Fibroblast of villous mesenchyme (primary cell): ENCODE data around the gene SPATA21. TPM values are rescaled to one million over a fixed set of nuclear protein-coding genes. Genes with fewer than 3 reads are reported as not detected.
A peak's percentile ranks its signal among the peaks of the same experiment; 100 is the strongest.

Experiments used
- DNase-seq: peaks from one replicate; pipeline ENCODE4 v3.0.0-alpha.2; 2010; ENCODE audit warnings: low read depth
- H3K4me3 ChIP-seq: 2 replicates; pipeline ENCODE4 v1.5.1; 2011; ENCODE audit warnings: low read depth, mild to moderate bottlenecking, low read length
- CTCF ChIP-seq: IDR thresholded peaks from 2 replicates; pipeline ENCODE4 v1.5.1; 2012; ENCODE audit warnings: low read depth, mild to moderate bottlenecking, low read length; ENCODE audit not compliant: insufficient read depth
- total RNA-seq: library from RNA; depleted of rRNA; stranded (reverse); fragments of >200 nt; gene quantifications from 2 replicates; pipeline ENCODE4 v1.2.3, GENCODE V29; 2012

The SPATA21 gene
- total RNA-seq, 1 donor, result under 0.01 TPM

GRCh38 chr1:16376971-16377370, 60.3 kb downstream of the SPATA21 start:
- TF ChIP-seq CTCF, result no peak
- no peak for DNase-seq
- no peak overlapping the region for H3K4me3 ChIP-seq

GRCh38 chr1:16375521-16376340, 61.5 kb downstream of the SPATA21 start:
- DNase-seq, result peak; percentile 93
- TF ChIP-seq CTCF, result no peak
- H3K4me3 ChIP-seq, result peak overlapping the region; percentile 20

- no peak for TF ChIP-seq CTCF
- no peak for DNase-seq
- no peak overlapping the region for H3K4me3 ChIP-seq
Observed at GRCh38 chr1:16374266-16374665, 63.0 kb downstream of the SPATA21 start.

GRCh38 chr1:16372535-16373285, 64.5 kb downstream of the SPATA21 start:
- DNase-seq, result no peak
- H3K4me3 ChIP-seq, result no peak overlapping the region
- TF ChIP-seq CTCF, result no peak

GRCh38 chr1:16371725-16372124, 65.5 kb downstream of the SPATA21 start:
- no peak for TF ChIP-seq CTCF
- peak; percentile 39 for DNase-seq
- H3K4me3 ChIP-seq, result no peak overlapping the region

- no peak for TF ChIP-seq CTCF
- H3K4me3 ChIP-seq, result no peak overlapping the region
- no peak for DNase-seq
Observed at GRCh38 chr1:16369821-16370220, 67.4 kb downstream of the SPATA21 start.
